ENCODE data around the gene MACROD1.

DNA sequence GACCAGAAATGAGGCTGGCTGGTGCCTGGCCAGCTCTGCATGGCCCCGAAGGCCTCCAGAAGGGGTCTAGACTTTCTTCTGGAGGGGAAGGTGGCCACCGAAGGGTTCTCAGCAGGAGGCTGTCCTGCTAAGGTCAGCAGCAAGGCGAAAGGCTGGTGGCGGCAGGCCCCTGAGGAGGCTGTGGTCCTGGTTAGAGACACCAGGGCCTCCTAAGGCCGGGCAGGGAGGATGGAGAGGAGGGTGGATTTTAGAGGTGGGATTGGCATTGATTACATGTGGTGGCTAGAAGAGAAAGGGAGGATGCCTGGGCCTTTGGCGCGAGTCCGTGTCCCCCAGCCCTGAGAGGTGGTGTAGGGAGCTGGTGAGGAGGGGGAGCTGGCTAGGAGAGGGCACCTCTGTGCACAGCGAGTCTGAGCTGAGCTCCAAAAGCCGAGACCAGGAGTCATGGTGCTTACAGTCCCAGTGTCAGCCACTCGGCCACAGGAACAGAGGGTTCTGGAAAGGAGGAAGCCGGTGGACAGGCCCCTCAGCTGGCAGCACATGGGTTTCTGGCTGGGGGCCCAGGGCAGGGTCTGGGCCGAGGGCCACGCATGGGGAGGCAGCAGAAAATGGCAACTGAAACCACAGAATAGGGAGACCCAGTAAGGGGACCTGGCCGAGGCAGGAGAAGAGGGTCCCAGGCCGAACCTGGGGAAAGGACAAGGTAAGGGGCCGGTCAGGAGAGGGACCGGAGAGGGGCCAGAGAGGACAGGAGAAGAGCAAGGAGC lies 43.1 kb upstream of the MACROD1 start:
- TF ChIP-seq, protein P1, sequence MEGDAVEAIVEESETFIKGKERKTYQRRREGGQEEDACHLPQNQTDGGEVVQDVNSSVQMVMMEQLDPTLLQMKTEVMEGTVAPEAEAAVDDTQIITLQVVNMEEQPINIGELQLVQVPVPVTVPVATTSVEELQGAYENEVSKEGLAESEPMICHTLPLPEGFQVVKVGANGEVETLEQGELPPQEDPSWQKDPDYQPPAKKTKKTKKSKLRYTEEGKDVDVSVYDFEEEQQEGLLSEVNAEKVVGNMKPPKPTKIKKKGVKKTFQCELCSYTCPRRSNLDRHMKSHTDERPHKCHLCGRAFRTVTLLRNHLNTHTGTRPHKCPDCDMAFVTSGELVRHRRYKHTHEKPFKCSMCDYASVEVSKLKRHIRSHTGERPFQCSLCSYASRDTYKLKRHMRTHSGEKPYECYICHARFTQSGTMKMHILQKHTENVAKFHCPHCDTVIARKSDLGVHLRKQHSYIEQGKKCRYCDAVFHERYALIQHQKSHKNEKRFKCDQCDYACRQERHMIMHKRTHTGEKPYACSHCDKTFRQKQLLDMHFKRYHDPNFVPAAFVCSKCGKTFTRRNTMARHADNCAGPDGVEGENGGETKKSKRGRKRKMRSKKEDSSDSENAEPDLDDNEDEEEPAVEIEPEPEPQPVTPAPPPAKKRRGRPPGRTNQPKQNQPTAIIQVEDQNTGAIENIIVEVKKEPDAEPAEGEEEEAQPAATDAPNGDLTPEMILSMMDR (IDR thresholded peaks at IDR 0.05): no peak
- no peak for TF ChIP-seq EZH2 (IDR thresholded peaks at IDR 0.05; ENCODE audit: borderline replicate concordance, insufficient read depth, low read depth, low read length, poor library complexity, severe bottlenecking)

All from B cell (primary cell).